Body of pancreas (tissue), 4 donors: ENCODE measurements around the gene TRNAU1AP. TPM values are rescaled to one million over a fixed set of nuclear protein-coding genes. Genes with fewer than 3 reads are reported as not detected.
"Not testable (repeated sequence)": the region's sequence is repeated elsewhere in the genome, so short reads cannot be mapped to it uniquely, and the experiment has no call there.

Experiments
- ATAC-seq: fragments of 150-250 bp; one replicate; pipeline ENCODE4 v1.9.1; 2016
- DNase-seq, 4 donors: peaks; one replicate each; pipeline ENCODE4 v3.0.0-alpha.2; 2019
- H3K27ac ChIP-seq, 4 donors: fragments of 200-600 bp; sonication (generic); 1 replicate in 3 of 4; 2 replicates in 1 of 4; pipeline versions ENCODE4 v1.5.1 to v1.6.1; 2016 to 2019; ENCODE audit warnings: mild to moderate bottlenecking in 1 of 4, mixed read lengths in 1 of 4, moderate library complexity in 1 of 4
- H3K27me3 ChIP-seq, 2 donors: fragments of 200-600 bp; sonication (generic); one replicate each; pipeline ENCODE4 v1.6.0; 2016; ENCODE audit warnings: mild to moderate bottlenecking in 1 of 2
- H3K36me3 ChIP-seq, 2 donors: fragments of 200-600 bp; sonication (generic); replicated peaks in 1 of 2; 2 replicates each; pipeline ENCODE4 v1.5.1; 2016; ENCODE audit warnings: low read depth in 2 of 2; ENCODE audit not compliant: insufficient read depth in 1 of 2
- H3K4me1 ChIP-seq: fragments of 200-600 bp; sonication (generic); one replicate; pipeline ENCODE4 v1.6.0; 2016
- H3K4me3 ChIP-seq, 2 donors: fragments of 200-600 bp; sonication (generic); 1 replicate in 1 of 2; 2 replicates in 1 of 2; pipeline ENCODE4 v1.5.1; 2016 to 2019
- H3K9me3 ChIP-seq, 3 donors: fragments of 200-600 bp; sonication (generic); 1 replicate in 2 of 3; 2 replicates in 1 of 3; pipeline ENCODE4 v1.5.1; 2016
- POLR2A ChIP-seq, 3 donors: fragments of 450-650 bp; IDR thresholded peaks; one replicate each; pipeline ENCODE4 v1.6.1; 2016; ENCODE audit warnings: antibody characterized with exemption in 3 of 3, mild to moderate bottlenecking in 2 of 3
- WGBS, 2 donors: methylation state at CpG; one replicate each; pipeline ENCODE4 v1.1.5; 2017; 5-methylcytosine and 5-hydroxymethylcytosine counted together
- intact Hi-C: fragments of 100-400 bp; cut with DNase I; formaldehyde crosslinking; loops from one replicate; pipeline ENCODE4 v1.15.1; 2023
- total RNA-seq, 2 donors: library from RNA; depleted of rRNA; stranded (reverse); fragments of >200 nt; gene quantifications; one replicate each; pipeline ENCODE4 v1.1.0, GENCODE V29; 2016
- TF ChIP-seq, protein P1 (sequence below), 7 experiments: fragments of 450-650 bp in 4 of 7; fragments of 200-600 bp in 3 of 7; sonication (generic) in 3 of 7; IDR thresholded peaks; one replicate each; pipeline ENCODE4 v1.5.1; 2016 to 2019; ENCODE audit warnings: antibody characterized with exemption in 7 of 7

Gene TRNAU1AP
- total RNA-seq, 2 donors from 2014 or later, result 8.9 to 14.3 TPM

DNA sequence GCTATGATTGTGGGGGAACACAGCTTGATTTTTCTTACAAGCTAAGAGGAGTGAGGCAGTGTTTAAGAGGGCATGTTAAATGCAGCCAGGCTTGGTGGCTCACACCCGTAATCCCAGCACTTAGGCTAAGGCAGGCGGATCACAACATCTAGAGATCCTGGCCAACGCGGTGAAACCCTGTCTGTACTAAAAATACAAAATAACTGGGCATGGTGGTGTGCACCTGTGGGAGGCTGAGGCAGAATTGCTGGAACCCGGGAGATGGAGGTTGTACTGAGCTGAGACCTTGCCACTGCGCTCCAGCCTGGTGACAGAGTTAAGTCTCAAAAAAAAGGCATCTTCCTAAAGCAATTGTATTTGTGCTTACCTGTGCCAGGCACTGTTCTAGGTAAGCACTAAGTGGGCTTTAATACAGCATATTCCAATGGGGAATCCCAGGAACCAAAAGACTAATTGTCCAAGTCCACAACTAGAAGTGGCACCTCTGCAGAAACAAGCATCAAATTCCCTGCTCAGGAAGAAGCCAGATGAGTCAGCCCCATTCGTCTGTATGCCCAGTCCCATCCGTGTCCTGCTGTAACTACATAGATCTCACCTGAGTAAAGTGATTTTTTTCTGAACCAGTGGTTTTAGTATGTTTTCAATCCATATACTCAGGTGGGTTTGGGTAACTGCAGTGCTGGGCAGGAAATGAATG lies 42.5 kb upstream of the TRNAU1AP start:
- Histone ChIP-seq H3K4me3 (no peak overlapping the region), H3K9me3 (no peaks in the 10 kb centered on the region), H3K36me3 (peaks cover 0 to 22% of the 10 kb centered on the region in 2 donors), H3K4me1 (peaks cover 41% of the 10 kb centered on the region), H3K27ac (peak overlapping the region in 2 of 4 donors; percentile 79 to 87), H3K27me3 (no peaks in the 10 kb centered on the region)
- 58 to 77% methylated on average over 6 to 8 of the region's 8 CpGs for WGBS, 2 donors
- no peak for DNase-seq
- intact Hi-C loops, result no loop called here
- TF ChIP-seq, protein P1, sequence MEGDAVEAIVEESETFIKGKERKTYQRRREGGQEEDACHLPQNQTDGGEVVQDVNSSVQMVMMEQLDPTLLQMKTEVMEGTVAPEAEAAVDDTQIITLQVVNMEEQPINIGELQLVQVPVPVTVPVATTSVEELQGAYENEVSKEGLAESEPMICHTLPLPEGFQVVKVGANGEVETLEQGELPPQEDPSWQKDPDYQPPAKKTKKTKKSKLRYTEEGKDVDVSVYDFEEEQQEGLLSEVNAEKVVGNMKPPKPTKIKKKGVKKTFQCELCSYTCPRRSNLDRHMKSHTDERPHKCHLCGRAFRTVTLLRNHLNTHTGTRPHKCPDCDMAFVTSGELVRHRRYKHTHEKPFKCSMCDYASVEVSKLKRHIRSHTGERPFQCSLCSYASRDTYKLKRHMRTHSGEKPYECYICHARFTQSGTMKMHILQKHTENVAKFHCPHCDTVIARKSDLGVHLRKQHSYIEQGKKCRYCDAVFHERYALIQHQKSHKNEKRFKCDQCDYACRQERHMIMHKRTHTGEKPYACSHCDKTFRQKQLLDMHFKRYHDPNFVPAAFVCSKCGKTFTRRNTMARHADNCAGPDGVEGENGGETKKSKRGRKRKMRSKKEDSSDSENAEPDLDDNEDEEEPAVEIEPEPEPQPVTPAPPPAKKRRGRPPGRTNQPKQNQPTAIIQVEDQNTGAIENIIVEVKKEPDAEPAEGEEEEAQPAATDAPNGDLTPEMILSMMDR (IDR thresholded peaks at IDR 0.05), result no peak
- no peak for TF ChIP-seq POLR2A (IDR thresholded peaks at IDR 0.05)
- ATAC-seq, result no peak

DNA sequence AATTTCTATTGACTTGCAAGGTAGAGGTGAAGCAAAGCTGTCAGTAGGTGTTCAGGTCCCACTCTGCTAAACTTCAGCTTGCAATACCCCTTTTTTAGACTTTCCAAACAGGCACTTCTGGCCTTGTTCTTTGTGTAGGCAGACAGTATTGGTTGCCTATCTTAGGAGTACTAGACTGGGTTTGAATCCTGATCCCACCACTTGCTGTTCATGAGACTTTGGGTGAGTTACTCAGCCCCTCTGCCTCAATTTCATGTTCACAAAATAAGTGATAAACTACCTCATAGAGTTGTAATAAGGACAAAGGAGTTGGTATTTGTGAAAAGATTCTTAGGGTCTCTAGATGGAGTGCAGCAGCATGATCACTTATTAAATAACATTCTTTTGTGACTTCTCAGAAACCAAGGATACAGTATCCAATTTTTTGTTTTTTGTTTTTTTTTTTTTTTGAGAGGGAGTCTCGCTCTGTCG lies 41.9 kb upstream of the TRNAU1AP start:
- Histone ChIP-seq H3K27me3 (no peaks in the 10 kb centered on the region), H3K36me3 (peaks cover 0 to 22% of the 10 kb centered on the region in 2 donors), H3K27ac (peak overlapping the region in 1 of 4 donors; percentile 32), H3K9me3 (no peaks in the 10 kb centered on the region), H3K4me1 (peaks cover 41% of the 10 kb centered on the region), H3K4me3 (no peak overlapping the region)
- WGBS, 2 donors, result 92 to 98% methylated on average over 2 of the region's 2 CpGs
- ATAC-seq (no peak), DNase-seq (no peak)
- TF ChIP-seq, protein P1 (IDR thresholded peaks at IDR 0.05), result no peak
- no peak for TF ChIP-seq POLR2A (IDR thresholded peaks at IDR 0.05)
- intact Hi-C loops, result no loop called here

DNA sequence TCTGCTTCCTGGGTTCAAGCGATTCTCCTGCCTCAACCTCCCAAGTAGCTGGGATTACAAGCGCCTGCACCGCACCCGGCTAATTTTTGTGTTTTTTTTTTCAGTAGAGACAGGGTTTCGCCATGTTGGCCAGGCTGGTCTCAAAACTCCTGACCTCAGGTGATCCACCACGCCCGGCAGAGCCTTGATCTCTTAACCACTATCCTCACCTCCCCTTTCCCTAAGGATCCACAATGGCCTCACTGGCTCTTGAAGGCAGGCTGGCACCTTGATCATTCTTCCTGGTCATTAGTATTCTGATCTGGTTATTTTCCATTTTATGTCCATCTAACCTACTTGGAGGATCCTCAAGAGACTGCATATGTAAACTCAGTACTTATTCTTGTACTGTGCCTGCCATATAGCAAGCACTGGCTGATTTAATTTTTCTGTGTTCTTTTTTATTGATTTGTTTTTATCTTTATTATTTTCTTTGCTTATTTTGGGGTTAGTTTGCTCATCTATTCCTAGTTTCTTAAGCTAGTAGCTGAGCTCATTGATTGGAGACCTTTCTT lies 40.8 kb upstream of the TRNAU1AP start:
- DNase-seq, result no peak
- intact Hi-C loops, result no loop called here
- H3K4me3 ChIP-seq, result no peak overlapping the region

DNA sequence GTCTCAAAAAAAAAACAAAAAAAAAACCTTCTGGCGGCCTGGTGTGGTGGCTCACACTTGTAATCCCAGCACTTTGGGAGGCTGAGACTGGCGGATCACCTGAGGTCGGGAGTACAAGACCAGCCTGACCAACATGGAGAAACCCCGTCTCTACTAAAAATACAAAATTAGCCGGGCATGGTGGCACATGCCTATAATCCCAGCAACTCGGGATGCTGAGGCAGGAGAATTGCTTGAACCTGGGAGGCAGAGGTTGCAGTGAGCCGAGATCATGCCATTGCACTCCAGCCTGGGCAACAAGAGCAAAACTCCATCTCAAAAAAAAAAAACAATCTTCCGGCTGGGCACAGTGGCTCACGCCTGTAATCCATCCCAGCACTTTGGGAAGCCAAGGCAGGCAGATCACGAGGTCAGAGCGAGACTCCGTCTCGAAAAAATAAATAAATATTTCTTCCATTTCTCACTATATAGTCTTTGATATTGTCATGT lies 38.4 kb upstream of the TRNAU1AP start:
- peaks cover 0 to 22% of the 10 kb centered on the region in 2 donors for H3K36me3 ChIP-seq
- 95 to 97% methylated on average over 12 to 13 of the region's 13 CpGs for WGBS, 2 donors
- H3K27me3 ChIP-seq, H3K27ac ChIP-seq, ATAC-seq, H3K9me3 ChIP-seq, H3K4me3 ChIP-seq, DNase-seq, intact Hi-C loops: not testable (repeated sequence)
- peaks cover 35% of the 10 kb centered on the region for H3K4me1 ChIP-seq

More for the DNA sequence above, 40.8 kb upstream of the TRNAU1AP start:
- H3K27me3 ChIP-seq, result no peaks in the 10 kb centered on the region
- WGBS, 2 donors, result 84 to 96% methylated on average over 6 to 7 of the region's 7 CpGs
- TF ChIP-seq POLR2A (IDR thresholded peaks at IDR 0.05), result no peak
- TF ChIP-seq, protein P1 (IDR thresholded peaks at IDR 0.05), result no peak
- no peak overlapping the region for H3K27ac ChIP-seq
- peaks cover 0 to 22% of the 10 kb centered on the region in 2 donors for H3K36me3 ChIP-seq
- no peaks in the 10 kb centered on the region for H3K9me3 ChIP-seq
- H3K4me1 ChIP-seq, result peaks cover 41% of the 10 kb centered on the region
- ATAC-seq, result no peak

DNA sequence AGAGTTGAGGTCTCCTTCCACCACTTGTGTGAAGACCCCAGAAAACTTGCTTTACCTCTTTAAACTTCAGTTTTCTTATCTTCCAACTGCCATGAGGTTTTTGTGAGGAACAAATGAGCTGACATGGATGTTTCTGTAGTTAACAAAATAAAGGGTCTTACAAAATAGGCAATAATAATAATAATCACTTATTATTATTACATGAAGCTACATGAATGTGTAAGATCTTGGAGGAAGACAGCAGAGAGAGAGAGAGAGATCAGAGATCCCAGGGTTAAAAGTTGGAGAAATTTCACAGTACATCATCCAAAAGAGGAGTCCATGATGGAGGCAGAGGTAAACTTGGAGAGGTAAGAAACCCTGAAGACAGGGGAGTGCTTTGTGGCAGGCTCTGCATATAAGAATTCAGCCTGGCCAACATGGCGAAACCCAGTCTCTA lies 36.3 kb upstream of the TRNAU1AP start:
- H3K4me1 ChIP-seq, result peaks cover 27% of the 10 kb centered on the region
- no peak for ATAC-seq

More for the DNA sequence above, 36.3 kb upstream of the TRNAU1AP start:
- Histone ChIP-seq H3K4me3 (no peak overlapping the region), H3K27me3 (no peaks in the 10 kb centered on the region), H3K27ac (no peak overlapping the region), H3K36me3 (peaks cover 0 to 10% of the 10 kb centered on the region in 2 donors), H3K9me3 (no peaks in the 10 kb centered on the region)
- TF ChIP-seq, protein P1 (IDR thresholded peaks at IDR 0.05), result no peak
- TF ChIP-seq POLR2A (IDR thresholded peaks at IDR 0.05), result no peak
- DNase-seq, result no peak
- 67 to 86% methylated on average over 1 of the region's 1 CpG for WGBS, 2 donors
- intact Hi-C loops, result loop anchor here (5.0 kb wide), 1 partner anchor 86 kb away; no protein-coding TSS in a partner anchor
